Psoas muscle (tissue), 8 donors: ENCODE data around the gene CHCHD10. TPM values are rescaled to one million over a fixed set of nuclear protein-coding genes. Genes with fewer than 3 reads are reported as not detected.

Experiments used
- ATAC-seq, 4 donors: fragments of 200-7000 bp; cut with Tn5 transposase; one replicate each; pipeline ENCODE4 v1.9.1; 2020; ENCODE audit warnings: moderate library complexity in 3 of 4, mild to moderate bottlenecking in 2 of 4
- DNase-seq, 2 donors: peaks; one replicate each; pipeline ENCODE4 v3.0.0-alpha.2; 2020
- H3K27ac ChIP-seq: fragments of 200-600 bp; one replicate; pipeline ENCODE4 v1.8.0; 2022
- H3K27me3 ChIP-seq, 3 donors: fragments of 200-600 bp in 1 of 3; one replicate each; pipeline versions ENCODE4 v1.6.1 to v1.8.0; 2013 to 2022; ENCODE audit warnings: low read length in 2 of 3, mild to moderate bottlenecking in 2 of 3, moderate library complexity in 1 of 3; ENCODE audit not compliant: insufficient read depth in 3 of 3
- H3K36me3 ChIP-seq, 2 donors: fragments of 200-600 bp in 1 of 2; one replicate each; pipeline versions ENCODE4 v1.6.1 to v1.8.0; 2013 to 2022; ENCODE audit warnings: low read depth in 1 of 2, mild to moderate bottlenecking in 1 of 2, moderate library complexity in 1 of 2; ENCODE audit not compliant: insufficient read depth in 1 of 2
- H3K4me1 ChIP-seq: fragments of 200-600 bp; one replicate; pipeline ENCODE4 v1.8.0; 2022
- H3K4me3 ChIP-seq: fragments of 200-600 bp; one replicate; pipeline ENCODE4 v1.8.0; 2022; ENCODE audit warnings: mild to moderate bottlenecking
- H3K9me3 ChIP-seq: fragments of 200-600 bp; one replicate; pipeline ENCODE4 v1.8.0; 2022
- WGBS, 3 donors: extraction: QIAGEN DNeasy Blood & Tissue Kit; methylation state at CpG; one replicate each; pipeline versions ENCODE4 v1.1.6 to v1.1.7; 2013; 5-methylcytosine and 5-hydroxymethylcytosine counted together
- intact Hi-C, 2 donors: fragments of 100-400 bp; cut with DNase I; formaldehyde crosslinking; loops; one replicate each; pipeline versions ENCODE4 v1.11.0 to v1.14.2; 2022
- polyA plus RNA-seq, 3 donors: library from polyadenylated mRNA; stranded (reverse); fragments of 200-250 nt; gene quantifications; one replicate each; pipeline ENCODE4 v1.2.3, GENCODE V29; 2013
- total RNA-seq, 4 donors: library from RNA; stranded (reverse); fragmentation: NEBNext Ultra II Directional in 2 of 4; extraction: Animal tissue kit (Norgen Biotek cat#: 25700) in 2 of 4; gene quantifications; one replicate each; pipeline versions ENCODE4 v1.2.1 to v1.2.4, GENCODE V29; 2021 to 2023
- TF ChIP-seq, protein P1 (sequence below): fragments of 200-600 bp; IDR thresholded peaks from one replicate; pipeline ENCODE4 v1.8.0; 2022; ENCODE audit warnings: antibody characterized with exemption
- donor health status: healthy with polysubstance abuse.
- donor health status: DM: no; HTN: no; CAD: no; lungs with moderate emphysema.
- donor health status: Bipolar disorder and iron deficiency.
- donor health status: healthy.
- donor health status: DM: yes; HTN: yes; CAD: no.
- donor health status: DM: no; HTN: no; CAD: no.
- donor health status: DM: no; HTN: no; CAD: no.
- donor health status: DM: yes; HTN: yes; CAD: no.

CHCHD10 gene
- total and polyA plus RNA-seq, 7 donors = 460 to 1,066 (median 752) TPM

DNA sequence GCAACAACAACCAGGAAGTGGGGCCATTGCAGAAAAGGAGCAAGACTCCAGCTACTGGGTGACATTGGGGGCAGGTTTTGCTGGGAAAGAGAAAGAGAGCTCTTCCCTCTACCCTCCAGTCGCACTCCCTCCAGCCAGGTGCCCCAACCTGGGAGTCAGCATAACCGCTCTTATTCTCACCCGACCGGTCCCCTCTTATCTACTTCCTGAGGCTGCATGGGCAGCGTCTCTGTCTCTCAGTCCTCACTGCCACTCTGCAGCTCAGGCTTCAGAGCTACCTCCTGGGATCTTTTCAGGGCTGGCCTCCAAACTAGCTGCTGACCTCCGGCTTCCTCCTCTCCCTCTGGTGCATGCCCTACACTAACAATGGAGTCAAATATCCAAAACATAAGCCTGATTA is 22.0 kb downstream of the CHCHD10 start:
- 85 to 93% (median 87%) methylated on average over 6 of the region's 6 CpGs for WGBS, 3 donors
- ATAC-seq (no peak), DNase-seq (no peak)
- Histone ChIP-seq H3K27ac (no peak overlapping the region), H3K4me1 (peaks cover 26% of the 10 kb centered on the region), H3K27me3 (no peaks in the 10 kb centered on the region), H3K4me3 (no peak overlapping the region), H3K36me3 (peaks cover 5 to 22% of the 10 kb centered on the region in 2 donors), H3K9me3 (no peaks in the 10 kb centered on the region)
- TF ChIP-seq, protein P1, sequence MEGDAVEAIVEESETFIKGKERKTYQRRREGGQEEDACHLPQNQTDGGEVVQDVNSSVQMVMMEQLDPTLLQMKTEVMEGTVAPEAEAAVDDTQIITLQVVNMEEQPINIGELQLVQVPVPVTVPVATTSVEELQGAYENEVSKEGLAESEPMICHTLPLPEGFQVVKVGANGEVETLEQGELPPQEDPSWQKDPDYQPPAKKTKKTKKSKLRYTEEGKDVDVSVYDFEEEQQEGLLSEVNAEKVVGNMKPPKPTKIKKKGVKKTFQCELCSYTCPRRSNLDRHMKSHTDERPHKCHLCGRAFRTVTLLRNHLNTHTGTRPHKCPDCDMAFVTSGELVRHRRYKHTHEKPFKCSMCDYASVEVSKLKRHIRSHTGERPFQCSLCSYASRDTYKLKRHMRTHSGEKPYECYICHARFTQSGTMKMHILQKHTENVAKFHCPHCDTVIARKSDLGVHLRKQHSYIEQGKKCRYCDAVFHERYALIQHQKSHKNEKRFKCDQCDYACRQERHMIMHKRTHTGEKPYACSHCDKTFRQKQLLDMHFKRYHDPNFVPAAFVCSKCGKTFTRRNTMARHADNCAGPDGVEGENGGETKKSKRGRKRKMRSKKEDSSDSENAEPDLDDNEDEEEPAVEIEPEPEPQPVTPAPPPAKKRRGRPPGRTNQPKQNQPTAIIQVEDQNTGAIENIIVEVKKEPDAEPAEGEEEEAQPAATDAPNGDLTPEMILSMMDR = no peak
- intact Hi-C loops = loop anchor here in 1 of 2 donors (5.0 kb wide), 1 partner anchor 68 kb away; no protein-coding TSS in a partner anchor

GRCh38 chr22:23744485-23744884 is 23.3 kb downstream of the CHCHD10 start:
- Histone ChIP-seq H3K4me1 (peaks cover 17% of the 10 kb centered on the region), H3K9me3 (no peaks in the 10 kb centered on the region), H3K36me3 (peaks cover 5 to 22% of the 10 kb centered on the region in 2 donors), H3K4me3 (no peak overlapping the region), H3K27ac (no peak overlapping the region), H3K27me3 (no peaks in the 10 kb centered on the region)
- ATAC-seq (no peak), DNase-seq (no peak)
- TF ChIP-seq, protein P1 = no peak
- intact Hi-C loops = loop anchor here in 1 of 2 donors (5.0 kb wide), 2 partner anchors 57 to 528 kb away; partner anchors contain the start of gene SPECC1L
- WGBS, 3 donors = 90 to 91% (median 90%) methylated on average over 14 of the region's 14 CpGs

GRCh38 chr22:23744001-23744400 is 23.8 kb downstream of the CHCHD10 start:
- no peak overlapping the region for H3K4me3 ChIP-seq
- no peaks in the 10 kb centered on the region for H3K9me3 ChIP-seq
- intact Hi-C loops = loop anchor here in 1 of 2 donors (5.0 kb wide), 2 partner anchors 57 to 528 kb away; partner anchors contain the start of gene SPECC1L
- DNase-seq (no peak), ATAC-seq (no peak)
- peaks cover 17% of the 10 kb centered on the region for H3K4me1 ChIP-seq
- TF ChIP-seq, protein P1 = no peak
- 83 to 90% (median 89%) methylated on average over 13 of the region's 13 CpGs for WGBS, 3 donors
- peaks cover 5 to 22% of the 10 kb centered on the region in 2 donors for H3K36me3 ChIP-seq
- H3K27ac ChIP-seq = peak overlapping the region; percentile 87
- no peaks in the 10 kb centered on the region for H3K27me3 ChIP-seq

DNA sequence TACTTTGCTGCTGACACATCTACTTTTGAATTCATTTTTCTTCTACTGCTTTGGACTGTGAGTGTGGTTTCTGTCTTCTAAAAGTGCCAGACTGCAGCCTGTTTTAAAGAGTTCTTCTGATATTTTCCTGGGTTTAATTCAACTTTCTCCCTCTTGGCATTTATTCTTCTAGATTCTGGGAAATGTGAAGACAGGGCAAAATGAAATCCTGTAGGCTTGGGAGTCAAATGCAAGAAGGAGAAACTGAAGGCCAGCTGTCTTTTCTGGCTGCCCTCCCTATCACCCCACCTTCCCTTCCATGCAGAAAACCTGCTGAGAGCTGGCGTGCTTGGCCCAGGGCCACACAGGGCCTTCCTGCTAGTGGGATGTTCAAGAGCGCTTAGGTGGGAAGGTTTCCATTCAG is 24.5 kb downstream of the CHCHD10 start:
- Histone ChIP-seq H3K27ac (peak overlapping the region; percentile 87), H3K4me3 (no peak overlapping the region), H3K27me3 (no peaks in the 10 kb centered on the region), H3K4me1 (peaks cover 17% of the 10 kb centered on the region), H3K36me3 (peaks cover 5 to 22% of the 10 kb centered on the region in 2 donors), H3K9me3 (no peaks in the 10 kb centered on the region)
- ATAC-seq = peak; percentile 43 to 67 (median 59)
- WGBS, 3 donors = 35 to 53% (median 50%) methylated on average over 2 of the region's 2 CpGs
- intact Hi-C loops = loop anchor here in 1 of 2 donors (5.0 kb wide), 2 partner anchors 56 to 529 kb away; partner anchors contain the start of gene SPECC1L
- TF ChIP-seq, protein P1 = no peak
- peak; percentile 66 to 90 for DNase-seq
